Measurements from ENCODE around the gene LARP4B.

LARP4B gene

DNA sequence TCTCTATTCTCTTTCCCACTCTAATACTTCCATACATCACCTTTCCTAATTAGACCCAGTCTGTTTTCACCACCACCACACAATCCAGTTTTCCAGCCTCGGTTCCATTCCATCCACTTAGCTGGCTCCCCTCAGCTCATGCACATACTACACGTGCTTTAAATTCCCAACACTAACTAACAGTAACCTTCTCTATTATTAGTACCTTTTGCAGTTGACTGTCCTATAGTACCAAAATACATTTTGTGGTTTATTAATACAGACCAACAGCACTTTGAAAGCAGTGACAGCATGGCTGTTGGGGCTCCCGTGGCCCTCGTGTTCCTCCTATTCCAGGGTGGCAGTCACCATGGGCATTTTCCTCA, 64.9 kb downstream of the LARP4B start:
- no peak for DNase-seq (ENCODE audit: low spot score)

DNA sequence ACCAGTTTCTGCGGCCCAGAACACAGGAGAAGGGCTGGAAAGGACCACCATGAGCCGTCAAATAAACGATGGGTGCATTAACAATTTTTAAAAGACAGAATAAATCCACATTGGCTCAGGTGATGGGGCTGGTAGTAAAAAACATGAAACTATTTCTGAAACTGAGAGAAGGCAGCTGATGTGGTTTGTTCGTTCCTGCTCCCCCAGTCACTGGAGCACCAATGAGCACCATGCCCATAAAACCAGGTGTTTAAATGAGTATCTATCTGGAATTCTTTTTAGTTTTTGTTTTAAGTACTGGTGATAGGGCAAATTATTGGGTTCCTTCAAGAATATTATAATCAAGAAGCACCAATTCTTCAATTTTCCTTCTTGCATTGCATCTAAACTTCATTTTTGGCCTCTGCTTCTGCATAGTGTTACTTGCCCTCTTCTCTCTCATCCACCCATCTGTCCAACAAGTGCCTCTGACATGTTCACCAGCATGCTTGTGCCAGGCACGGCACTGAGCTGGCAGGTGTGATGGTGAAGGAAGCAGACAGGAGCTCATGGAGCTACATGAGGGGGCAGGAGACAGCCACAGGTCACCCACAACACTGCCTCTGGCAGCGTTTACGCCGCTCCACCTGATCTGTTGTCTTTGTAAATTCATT, 65.5 kb downstream of the LARP4B start:
- no peak for DNase-seq (ENCODE audit: low spot score)

DNA sequence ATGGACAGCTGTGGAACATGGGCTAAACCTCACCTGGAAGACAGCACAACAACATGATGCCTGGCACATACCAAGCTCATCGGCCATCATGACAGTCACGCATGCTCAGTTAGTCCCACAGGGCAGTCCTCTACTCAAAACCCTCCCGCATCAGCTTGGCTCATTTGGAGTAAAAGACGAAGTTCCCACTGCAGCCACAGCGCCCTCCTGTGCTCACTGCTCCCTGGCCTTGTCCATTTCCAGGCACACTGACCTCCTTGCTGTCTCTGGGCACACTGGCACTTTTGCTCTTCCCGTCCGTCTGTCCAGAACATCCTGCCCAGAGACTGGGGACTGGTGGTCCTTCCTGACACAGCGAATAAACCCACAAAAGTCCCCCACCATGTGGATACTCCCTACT, 66.2 kb downstream of the LARP4B start:
- no peak for DNase-seq (ENCODE audit: low spot score)

DNA sequence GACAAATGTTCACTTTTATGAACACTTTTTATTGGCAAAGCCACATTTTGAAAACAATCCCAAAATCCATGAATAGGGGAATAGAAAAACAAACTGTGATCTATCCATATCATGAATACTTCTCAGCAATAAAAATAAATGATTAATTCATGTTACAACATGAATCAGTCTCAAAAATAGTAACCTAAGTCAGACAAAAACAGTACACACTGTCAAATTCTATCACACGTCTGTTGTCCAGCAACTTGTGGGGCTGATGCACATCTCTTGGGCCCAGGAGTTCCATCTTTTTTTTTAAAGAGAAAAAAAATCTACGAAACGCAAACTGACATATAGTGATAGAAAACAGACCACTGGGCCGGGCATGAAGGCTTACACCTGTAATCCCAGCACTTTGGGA, 71.0 kb downstream of the LARP4B start:
- no peak for DNase-seq (ENCODE audit: low spot score)

DNA sequence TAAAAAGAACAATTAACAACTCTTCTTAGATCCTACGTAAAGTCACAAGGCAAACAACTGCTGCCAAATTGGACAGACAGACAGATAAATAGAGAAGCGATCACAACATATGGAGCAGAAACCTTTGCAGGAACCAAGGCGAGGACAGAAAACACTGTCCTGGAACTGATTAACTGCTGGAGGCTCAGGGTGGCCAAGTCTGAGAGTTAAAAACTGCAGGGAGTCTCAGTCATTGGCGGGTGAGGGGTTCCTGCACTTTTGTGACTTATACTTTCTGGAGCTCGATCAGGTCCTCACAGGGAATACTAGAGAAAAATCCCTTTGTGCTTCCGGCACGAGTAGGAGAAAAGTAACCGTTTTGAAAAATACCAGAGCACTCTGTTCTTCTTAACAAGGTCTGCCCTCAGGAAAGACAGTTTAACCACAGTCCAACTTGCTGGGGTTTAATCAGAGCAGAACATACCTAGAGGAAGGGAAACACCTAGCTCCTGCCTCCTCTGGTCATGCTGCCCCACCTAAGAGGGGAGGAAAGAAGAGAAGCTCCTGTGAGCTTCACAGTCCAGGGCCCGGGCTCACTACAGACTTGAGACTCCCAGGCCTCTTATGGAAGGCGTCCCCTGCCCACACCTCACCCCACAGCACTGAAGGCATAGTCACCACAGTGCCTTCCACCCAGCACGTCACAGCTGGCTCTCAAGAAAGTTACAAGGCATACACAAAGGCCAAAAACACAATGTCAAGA, 74.9 kb downstream of the LARP4B start:
- DNase-seq (ENCODE audit: low spot score), result no peak

DNA sequence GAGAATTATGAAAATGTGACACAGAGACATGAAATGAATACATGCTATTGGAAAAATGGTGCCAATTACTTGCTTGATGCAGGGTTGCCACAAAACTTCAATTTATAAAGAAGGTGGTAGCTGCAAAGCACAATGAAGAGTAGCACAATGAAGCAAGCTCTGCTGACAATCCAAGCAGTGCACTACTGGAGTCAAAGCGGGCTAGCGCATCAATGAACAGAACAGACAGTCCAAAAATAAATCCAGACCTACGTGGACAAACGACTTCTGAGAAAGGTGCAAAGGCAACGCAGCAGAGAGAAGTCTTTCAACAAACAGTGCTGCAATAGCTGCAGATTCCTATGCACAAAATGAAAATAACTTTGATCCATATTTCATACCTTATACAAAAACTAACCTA, 75.8 kb downstream of the LARP4B start:
- DNase-seq (ENCODE audit: low spot score), result no peak

DNA sequence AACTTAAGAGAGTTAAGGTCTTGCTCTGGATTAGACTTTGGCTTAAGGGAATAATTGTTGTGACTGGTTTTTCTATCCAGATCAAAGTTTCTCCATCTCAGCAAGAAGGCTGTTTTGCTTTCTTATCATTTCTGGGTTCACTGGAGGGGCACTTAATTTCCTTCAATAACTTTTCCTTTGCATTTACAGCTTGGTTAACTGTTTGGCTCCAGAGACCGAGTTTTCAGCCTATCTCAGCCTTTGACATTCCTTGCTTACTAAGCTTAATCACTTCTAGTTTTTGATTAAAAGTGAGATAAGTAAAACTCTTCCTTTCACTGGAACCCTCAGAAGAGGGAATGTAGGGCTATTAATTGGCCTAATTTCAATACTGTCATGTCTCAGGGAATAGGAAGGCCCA, 76.4 kb downstream of the LARP4B start:
- DNase-seq (ENCODE audit: low spot score), result no peak

DNA sequence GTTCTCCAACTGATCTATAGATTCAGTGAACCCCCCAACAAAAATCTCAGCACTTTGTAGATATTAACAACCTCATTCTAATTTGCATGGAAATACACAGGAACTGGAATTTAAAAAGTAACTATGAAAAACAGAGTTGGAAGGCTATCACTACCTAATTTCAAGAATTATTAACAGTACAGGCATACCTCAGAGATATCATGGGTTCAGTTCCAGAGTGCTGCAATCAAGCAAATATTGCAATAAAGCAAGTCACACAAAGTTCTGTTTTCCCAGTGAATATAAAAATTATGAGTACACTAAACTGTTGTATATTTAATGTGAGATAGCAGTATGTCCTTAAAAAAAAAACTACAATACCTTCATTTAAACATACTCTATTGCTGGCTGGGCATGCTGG, 78.5 kb downstream of the LARP4B start:
- DNase-seq (ENCODE audit: low spot score), result no peak

DNA sequence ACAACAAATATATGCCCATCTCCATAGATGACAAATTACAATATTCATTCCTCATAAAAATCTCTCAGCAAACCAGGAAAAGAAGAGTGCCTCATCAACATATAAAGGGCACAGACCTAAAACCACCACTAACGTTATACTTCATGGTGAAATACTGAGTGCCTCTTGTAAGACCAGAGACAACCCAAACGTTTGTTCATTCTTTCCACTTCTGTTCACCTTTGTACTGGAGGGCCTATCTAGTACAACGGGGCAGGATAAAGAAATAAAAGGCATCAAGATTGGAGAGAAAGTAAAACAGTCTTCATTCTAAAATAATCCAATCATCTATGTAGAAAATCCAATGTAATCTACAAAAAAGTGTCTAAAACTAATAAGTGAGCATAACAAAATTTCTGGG, 79.1 kb downstream of the LARP4B start:
- no peak for DNase-seq (ENCODE audit: low spot score)

DNA sequence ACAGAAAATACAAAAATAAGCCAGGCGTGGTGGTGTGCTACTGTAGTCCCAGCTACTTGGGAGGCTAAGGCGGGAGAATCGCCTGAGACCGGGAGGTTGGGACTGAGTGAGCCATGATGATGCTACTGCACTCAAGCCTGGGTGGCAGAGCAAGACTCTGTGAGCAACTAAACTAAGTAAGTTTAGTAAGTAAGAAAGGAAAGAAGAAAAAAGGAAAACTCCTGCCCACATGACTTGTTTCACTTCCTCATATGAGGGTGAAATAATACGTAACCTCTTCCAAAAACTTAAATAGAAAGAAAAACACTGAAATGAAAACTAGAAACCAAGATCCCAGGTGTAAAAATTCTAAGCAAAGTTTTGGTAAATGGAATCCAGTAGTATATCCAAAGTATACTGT, 79.6 kb downstream of the LARP4B start:
- DNase-seq (ENCODE audit: low spot score), result no peak

DNA sequence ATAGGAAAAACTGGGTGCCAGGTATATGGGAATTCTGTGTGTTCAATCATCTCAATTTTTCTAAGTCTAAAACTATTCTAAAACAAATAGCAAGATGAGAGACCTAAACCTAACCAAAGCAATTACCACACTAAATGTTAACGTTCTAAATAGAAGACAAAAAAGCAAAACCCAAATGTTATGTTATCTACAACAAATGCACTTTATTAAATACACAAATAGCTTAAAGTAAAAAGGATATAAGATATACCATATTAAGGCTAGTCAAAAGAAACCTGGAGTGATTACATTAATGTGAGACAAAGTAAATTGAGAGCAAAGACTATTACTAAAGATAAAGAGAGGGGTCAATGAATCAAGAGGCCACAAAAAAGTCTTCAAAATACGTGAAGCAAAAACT, 81.4 kb downstream of the LARP4B start:
- DNase-seq (ENCODE audit: low spot score), result no peak

DNA sequence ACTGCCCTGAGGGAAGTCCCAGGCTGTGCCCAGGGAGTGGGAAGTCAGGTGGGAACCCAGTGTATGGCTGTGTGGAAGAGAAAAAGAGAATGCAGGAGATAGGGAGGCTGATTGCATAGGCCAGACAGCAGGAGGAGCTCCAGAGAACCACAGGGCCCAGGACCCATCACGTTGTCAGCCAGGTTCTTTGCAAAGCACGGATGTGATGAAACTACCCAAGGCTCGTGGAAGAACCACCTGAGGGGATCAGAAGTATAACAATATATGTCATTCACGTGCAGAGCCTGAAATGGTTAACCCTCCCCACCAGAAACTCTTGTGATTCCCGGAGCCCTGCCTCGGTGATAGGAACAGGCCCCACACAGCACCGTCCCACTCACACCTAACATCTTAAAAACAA, 83.6 kb downstream of the LARP4B start:
- no peak for DNase-seq (ENCODE audit: low spot score)

DNA sequence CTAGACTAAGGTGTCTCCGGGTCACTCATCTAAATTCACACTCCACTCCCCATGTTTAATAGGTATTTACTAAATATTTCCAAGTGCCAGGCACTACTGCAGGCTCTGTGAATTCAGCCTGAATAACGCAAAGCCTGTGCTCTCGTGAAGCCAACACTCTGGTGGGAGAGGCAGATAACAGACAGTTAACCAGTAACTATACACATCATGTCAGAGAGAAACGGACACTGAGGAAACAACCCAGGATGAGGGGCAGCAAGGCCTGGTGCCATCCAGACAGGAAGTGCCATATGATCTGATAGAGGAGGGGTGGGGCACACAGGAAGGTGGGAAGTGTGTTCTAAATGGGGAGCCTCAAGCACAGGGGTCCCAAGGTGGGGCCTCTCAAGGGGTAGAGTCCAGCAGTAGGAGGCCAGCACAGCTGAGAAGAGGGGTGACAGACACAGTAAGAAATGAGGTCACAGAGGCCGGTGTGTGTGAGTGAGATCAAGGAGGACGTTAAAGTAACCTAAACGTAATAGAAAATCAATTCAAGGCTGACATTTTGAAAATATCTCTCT, 85.3 kb downstream of the LARP4B start:
- DNase-seq (ENCODE audit: low spot score), result peak; percentile 13

DNA sequence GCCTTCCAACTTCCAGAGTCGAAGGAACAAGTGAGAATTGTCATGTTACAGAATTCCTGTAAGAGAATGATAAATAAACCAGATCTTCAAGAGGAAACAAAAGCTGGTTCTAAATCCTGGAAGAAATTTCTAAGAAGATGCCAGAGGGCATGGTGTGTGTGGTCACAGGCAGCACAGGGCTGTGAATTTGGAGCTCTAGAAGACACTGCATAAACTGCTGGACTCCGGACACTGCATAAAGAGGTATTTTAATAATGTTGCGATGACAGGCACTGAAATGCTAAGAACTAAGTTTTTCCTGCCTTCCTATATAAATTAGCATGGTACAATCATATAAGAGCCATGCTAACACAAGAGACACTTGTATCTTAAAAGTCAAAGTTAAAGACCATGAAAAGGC, 86.0 kb downstream of the LARP4B start:
- DNase-seq (ENCODE audit: low spot score), result no peak

DNA sequence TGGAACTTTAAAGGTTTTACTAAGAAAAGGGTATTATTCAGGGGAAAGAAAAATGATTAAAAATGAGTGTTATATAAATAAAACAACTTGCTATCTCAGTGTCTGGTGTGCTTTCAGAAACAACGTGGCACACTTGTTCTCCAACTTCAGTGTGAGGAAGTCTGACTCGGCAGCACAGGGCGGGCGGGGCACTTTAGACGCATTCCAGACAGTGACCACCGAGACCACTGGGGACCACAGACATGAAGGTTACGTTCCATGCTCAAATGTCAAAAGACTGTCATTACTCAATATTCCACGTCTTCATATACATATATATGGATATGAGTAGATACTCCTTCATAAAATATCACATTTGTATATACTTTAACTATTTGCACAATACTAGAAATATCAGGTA, 87.0 kb downstream of the LARP4B start:
- peak; percentile 58 for DNase-seq (ENCODE audit: low spot score)

DNA sequence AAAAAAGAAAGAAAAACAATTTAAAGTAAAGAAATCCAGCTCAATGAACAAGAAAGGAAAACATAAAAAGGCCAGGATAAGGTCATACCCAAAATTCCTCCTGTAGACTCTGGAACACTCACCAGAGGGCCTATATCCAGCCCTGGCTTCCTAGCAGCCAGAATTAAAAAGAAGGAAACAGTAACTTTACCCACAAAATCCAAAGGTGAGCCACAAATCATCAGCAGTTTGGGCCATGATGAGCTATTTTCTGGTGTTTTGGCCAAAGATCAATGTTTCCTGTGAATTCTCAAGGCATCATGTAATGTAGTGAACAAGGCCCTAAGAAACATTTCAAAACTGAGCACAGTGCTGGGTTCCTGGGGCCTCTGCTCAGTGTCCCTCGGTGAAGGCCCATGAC, 87.8 kb downstream of the LARP4B start:
- DNase-seq (ENCODE audit: low spot score), result peak; percentile 38

DNA sequence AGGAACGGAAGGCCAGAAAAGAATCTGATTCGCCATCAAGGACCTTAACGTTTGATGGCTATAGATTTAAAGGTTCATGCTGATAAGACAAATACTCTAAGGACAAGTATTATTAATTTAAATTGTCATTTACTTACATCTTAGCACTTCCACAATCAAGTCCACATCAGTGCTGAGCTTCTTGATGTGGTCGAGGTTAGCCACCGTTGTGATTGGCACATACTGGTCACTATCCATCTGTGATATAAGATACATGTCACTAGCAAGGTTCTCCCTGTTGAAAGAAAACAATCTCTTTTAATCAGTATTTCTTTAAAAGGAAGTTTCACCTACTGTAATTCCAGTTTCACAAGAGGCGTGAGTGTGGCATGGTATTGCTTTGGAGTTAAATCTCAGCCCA, 88.7 kb downstream of the LARP4B start:
- DNase-seq (ENCODE audit: low spot score), result no peak

DNA sequence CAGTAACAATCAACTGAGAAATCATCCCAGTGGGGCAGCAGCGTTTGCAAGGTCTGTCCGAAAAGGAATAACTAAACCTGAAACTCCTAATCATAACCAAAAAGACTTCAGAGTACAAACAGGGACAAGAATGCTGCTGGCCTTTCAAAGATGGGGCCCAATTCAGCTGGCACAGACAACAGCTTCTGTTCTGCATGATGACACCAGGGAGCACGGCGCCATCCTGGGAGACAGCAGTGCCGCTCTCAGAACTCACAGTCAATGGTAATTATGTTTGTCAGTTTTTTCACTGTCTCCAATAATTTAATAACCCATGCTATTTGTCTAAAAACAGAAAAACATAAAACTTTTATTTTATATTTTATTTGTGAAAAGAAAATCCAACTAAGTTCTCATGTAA, 90.0 kb downstream of the LARP4B start:
- DNase-seq (ENCODE audit: low spot score), result no peak

DNA sequence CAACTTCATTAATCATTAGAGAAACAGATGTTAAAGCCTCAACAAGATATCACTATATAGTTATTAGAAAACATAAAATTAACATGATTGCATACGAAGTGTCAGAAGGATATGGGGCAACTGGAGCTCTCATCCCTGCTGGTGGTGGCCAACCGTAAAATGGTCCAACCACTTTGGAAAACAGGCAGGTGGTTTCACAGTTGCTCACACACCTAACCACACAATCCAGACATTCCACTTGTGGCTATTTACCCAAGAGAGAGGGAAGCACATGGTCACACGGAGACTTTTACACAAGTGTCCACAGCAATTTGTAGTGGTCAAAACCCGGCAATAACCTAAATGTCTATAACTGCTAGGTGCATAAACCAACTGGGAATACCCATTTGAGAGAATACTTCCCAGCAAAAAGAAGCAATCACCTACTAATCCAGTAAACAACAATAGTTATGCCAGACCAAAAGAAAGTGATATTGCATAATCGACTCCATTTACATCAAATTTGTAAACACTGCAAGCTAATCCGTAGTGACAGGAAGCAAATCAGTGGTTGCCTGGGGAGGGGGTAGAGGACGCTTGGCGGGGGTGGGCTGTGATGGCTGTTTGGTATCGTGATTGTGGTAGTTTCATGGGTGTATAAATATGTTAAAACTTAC, 91.8 kb downstream of the LARP4B start:
- DNase-seq (ENCODE audit: low spot score), result peak; percentile 71

DNA sequence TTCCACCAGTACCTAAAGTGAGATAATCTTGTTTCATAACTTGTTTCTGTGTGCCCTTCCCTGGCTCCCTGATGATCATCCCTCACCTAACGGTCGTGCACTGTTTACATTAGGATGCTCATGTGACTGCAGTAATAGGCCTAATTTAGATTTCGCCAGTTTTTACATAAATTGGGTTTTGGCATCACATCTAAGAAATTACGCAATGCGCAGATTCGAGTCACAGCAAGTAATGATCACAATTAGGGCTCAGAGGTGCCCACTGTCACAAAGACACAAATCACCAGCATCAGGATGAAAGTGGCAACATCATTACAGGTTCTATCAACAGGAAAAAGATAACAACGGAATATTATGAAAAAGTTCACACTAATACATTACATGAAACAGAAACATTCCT, 94.7 kb downstream of the LARP4B start:
- DNase-seq (ENCODE audit: low spot score), result no peak

DNA sequence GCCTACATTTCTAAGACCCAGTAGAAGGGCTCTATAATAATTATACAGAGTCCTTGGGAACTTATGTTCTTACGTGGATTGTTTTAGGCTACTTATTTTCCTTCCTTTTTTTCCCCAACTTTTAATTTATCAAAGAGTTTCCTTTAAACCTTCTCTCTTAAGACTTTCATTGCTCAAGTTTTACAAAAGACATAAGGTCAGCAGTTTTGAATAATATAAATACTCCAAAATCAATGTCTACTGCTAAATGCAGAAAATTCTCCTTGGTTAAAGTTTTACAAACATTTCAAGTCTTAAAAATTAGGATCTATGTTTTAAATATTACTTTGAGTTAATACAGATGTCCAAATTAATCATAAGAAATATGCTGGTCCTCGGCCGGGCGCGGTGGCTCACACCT, 97.0 kb downstream of the LARP4B start:
- DNase-seq (ENCODE audit: low spot score), result no peak

DNA sequence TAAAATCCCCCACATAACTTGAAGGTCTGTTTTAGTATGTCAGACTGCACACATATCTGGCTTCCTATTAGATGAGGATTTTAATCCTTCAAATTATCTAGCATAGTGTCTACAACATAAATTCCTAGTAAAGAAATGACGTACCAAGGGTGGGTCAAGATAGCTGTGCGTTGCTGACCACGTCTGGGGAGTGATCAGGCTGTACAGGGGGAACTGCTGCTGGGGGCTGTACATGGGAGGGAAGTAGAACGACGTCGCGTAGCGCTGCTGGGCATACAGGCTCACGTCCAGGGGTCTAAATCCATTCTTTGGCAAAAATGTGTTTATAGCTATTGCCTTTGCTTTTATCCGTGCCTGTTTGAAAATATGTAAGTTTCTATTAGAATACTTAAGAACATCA, 102.3 kb downstream of the LARP4B start:
- DNase-seq (ENCODE audit: low spot score), result no peak

DNA sequence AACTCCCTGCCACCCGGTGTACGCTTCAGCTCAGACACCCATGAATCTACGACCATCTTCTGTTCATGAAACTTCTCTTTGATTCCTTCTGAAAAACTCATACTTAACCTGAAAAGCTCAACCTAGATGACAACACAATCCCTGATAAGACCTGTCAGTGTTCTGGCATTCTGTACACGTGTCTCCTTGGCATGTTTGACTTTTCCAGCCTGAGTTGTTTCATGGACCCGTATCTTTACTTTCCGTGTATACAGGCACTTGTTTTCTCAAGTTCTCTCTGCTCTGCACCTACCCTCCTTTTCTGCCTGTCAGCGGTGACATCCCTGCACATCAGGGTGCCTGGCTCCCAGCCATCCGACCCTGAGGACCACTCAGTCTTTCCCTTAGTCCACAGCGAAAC, 103.3 kb downstream of the LARP4B start:
- no peak for DNase-seq (ENCODE audit: low spot score)

Data from kidney tubule cell (primary cell).